ENCODE results near the gene AGK. TPM values are rescaled to one million over a fixed set of nuclear protein-coding genes. Genes with fewer than 3 reads are reported as not detected.

The AGK gene
- total RNA-seq, 2 donors from 2014 or later, result 27.8 to 28.3 TPM

GRCh38 chr7:141587304-141587703, 36.1 kb downstream of the AGK start:
- no peaks in the 10 kb centered on the region for H3K9me3 ChIP-seq
- H3K27ac ChIP-seq, result no peak overlapping the region
- no peak overlapping the region for H3K4me3 ChIP-seq
- no peaks in the 10 kb centered on the region for H3K27me3 ChIP-seq (replicated peaks; ENCODE audit: insufficient read depth)
- ATAC-seq (ENCODE audit: insufficient number of reproducible peaks, low FRiP score, low read depth) (no peak), DNase-seq (ENCODE audit: low spot score) (no peak)
- no peaks in the 10 kb centered on the region for H3K36me3 ChIP-seq
- no peak for TF ChIP-seq CTCF (IDR thresholded peaks at IDR 0.05)
- no peaks in the 10 kb centered on the region for H3K4me1 ChIP-seq (ENCODE audit: control insufficient read depth in 1 of 2, low read depth in 2 of 2)

GRCh38 chr7:141588912-141589311, 37.7 kb downstream of the AGK start:
- H3K9me3 ChIP-seq, result no peaks in the 10 kb centered on the region
- ATAC-seq (ENCODE audit: insufficient number of reproducible peaks, low FRiP score, low read depth), result no peak
- peaks cover 4% of the 10 kb centered on the region for H3K36me3 ChIP-seq
- no peak overlapping the region for H3K27ac ChIP-seq
- no peak overlapping the region for H3K4me3 ChIP-seq
- no peaks in the 10 kb centered on the region for H3K27me3 ChIP-seq (replicated peaks; ENCODE audit: insufficient read depth)
- TF ChIP-seq CTCF (IDR thresholded peaks at IDR 0.05), result no peak
- no peaks in the 10 kb centered on the region for H3K4me1 ChIP-seq (ENCODE audit: control insufficient read depth in 1 of 2, low read depth in 2 of 2)
- no peak for DNase-seq (ENCODE audit: low spot score)

GRCh38 chr7:141590071-141590470, 38.9 kb downstream of the AGK start:
- no peak for ATAC-seq (ENCODE audit: insufficient number of reproducible peaks, low FRiP score, low read depth)
- DNase-seq (ENCODE audit: low spot score), result no peak
- no peak for TF ChIP-seq CTCF (IDR thresholded peaks at IDR 0.05)

GRCh38 chr7:141590666-141591065, 39.5 kb downstream of the AGK start:
- no peaks in the 10 kb centered on the region for H3K9me3 ChIP-seq
- TF ChIP-seq CTCF (IDR thresholded peaks at IDR 0.05), result no peak
- H3K27me3 ChIP-seq (replicated peaks; ENCODE audit: insufficient read depth), result no peaks in the 10 kb centered on the region
- H3K36me3 ChIP-seq, result peaks cover 10% of the 10 kb centered on the region
- DNase-seq (ENCODE audit: low spot score), result no peak
- no peaks in the 10 kb centered on the region for H3K4me1 ChIP-seq (ENCODE audit: control insufficient read depth in 1 of 2, low read depth in 2 of 2)
- H3K27ac ChIP-seq, result no peak overlapping the region
- no peak overlapping the region for H3K4me3 ChIP-seq
- no peak for ATAC-seq (ENCODE audit: insufficient number of reproducible peaks, low FRiP score, low read depth)

More at GRCh38 chr7:141590071-141590470, 38.9 kb downstream of the AGK start:
- Histone ChIP-seq H3K4me1 (ENCODE audit: control insufficient read depth in 1 of 2, low read depth in 2 of 2) (no peaks in the 10 kb centered on the region), H3K36me3 (peaks cover 10% of the 10 kb centered on the region), H3K9me3 (no peaks in the 10 kb centered on the region), H3K4me3 (no peak overlapping the region), H3K27me3 (replicated peaks; ENCODE audit: insufficient read depth) (no peaks in the 10 kb centered on the region), H3K27ac (no peak overlapping the region)

GRCh38 chr7:141593134-141593533, 41.9 kb downstream of the AGK start:
- Histone ChIP-seq H3K27ac (no peak overlapping the region), H3K4me1 (ENCODE audit: control insufficient read depth in 1 of 2, low read depth in 2 of 2) (no peaks in the 10 kb centered on the region), H3K9me3 (no peaks in the 10 kb centered on the region), H3K4me3 (no peak overlapping the region), H3K36me3 (peaks cover 10% of the 10 kb centered on the region), H3K27me3 (replicated peaks; ENCODE audit: insufficient read depth) (no peaks in the 10 kb centered on the region)
- no peak for DNase-seq (ENCODE audit: low spot score)
- ATAC-seq (ENCODE audit: insufficient number of reproducible peaks, low FRiP score, low read depth), result no peak
- no peak for TF ChIP-seq CTCF (IDR thresholded peaks at IDR 0.05)
